HG03565 (cell line): ENCODE data around the gene EXOC3L1.

Experiments
- ATAC-seq: cut with Tn5 transposase; IDR thresholded peaks from one replicate; pipeline ENCODE4 v1.9.1; 2021; ENCODE audit warnings: mild to moderate bottlenecking, moderate library complexity; ENCODE audit not compliant: unreplicated experiment

Gene EXOC3L1

GRCh38 chr16:67150047-67150832, 39.7 kb downstream of the EXOC3L1 start:
- no peak for ATAC-seq

DNA sequence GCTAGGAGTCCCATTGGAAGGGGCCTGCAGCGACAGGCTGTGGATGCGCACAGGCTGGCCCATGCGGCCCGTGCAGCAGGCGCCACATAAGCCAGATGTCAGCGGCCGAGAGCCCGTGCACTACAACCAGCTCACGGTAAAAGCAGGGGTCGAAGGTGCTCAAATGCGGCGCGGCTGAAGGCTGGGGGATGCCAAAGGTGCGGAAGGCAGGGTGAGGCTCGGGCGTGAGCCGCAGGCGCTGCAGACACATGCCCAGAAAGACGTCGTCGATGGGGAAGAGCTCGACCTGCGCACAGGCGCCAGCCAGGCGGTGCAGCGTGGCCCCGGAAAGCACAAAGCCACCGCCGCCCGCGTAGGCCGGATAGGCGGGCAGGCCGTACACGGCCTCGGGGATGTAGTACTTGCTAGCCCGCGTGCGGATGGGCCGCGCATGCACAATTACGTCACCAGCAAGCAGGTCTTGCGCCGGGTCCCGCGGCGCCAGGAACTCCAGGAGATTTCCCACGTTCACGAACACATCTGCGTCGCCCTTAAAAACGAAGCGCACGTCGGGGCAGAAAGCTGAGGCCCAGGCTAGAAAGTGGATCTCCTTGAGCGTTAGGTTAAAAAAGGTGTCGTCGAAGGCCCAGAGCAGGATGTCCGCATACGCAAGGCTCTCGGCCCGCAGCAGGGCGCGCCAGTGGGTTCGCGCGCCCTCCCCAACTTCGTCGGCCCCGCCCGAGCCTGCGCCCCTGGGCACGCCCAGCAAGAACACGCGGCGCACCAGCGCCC, 40.5 kb downstream of the EXOC3L1 start:
- ATAC-seq: no peak

- ATAC-seq: no peak
These were observed 41.2 kb downstream of the EXOC3L1 start for GRCh38 chr16:67148656-67149275.

GRCh38 chr16:67148221-67148620, 41.7 kb downstream of the EXOC3L1 start:
- ATAC-seq: no peak

DNA sequence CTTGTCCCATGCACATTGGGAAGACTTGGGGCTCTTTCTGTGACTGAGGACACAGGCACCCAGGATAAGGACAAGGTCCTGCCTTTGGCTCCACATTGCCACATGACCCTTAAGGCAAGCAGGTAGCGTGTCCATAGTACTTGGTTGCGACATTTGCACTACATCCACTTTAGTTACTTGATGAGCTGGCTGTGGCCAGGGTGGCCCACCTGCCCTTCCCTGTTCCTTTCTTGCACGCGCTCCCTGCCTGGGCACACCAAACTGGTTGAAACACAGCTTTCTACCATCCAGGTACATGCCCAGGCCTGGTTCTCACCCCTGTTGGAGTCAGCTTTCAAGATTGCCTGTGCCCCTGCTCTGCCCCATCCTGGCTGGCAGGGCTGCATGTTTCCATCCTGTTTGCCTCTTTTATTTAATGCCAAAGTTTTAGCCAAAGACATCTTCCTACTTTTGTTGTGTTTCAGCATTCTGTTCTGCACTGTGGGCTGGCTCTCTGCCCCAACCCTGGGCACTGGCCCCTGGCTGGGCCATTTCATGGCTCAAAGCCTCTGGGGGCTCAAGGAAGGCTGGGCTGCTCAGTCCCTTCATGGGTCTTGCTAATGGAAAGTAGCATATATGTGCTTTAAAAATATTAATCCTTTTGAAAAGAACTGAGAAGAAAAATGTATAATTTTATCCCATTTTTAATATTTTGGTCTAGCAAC, 42.3 kb downstream of the EXOC3L1 start:
- no peak for ATAC-seq

GRCh38 chr16:67146523-67147357, 43.2 kb downstream of the EXOC3L1 start:
- ATAC-seq: no peak

- no peak for ATAC-seq
These were observed 44.2 kb downstream of the EXOC3L1 start for GRCh38 chr16:67145746-67146145.

DNA sequence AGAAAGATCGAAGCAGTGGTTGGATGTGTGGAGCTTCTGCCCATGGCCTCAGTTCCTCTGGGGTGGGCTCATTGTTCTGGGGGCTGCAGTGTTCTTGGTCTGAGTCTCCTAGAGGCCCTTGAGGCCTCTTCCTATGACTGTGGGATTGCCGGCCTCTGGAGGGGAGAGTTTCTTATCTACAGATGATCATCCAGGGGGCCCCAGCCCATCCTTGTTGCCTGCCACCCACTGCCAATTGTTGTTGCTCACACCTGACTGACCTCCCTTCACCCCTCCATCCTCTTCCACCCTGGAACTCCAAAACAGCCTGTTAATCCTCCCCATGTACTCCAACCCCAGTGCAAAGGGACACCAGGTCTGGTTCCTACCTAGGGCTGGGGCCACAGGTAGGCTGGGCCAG, 45.0 kb downstream of the EXOC3L1 start:
- ATAC-seq: no peak

GRCh38 chr16:67142342-67142741, 47.6 kb downstream of the EXOC3L1 start:
- ATAC-seq: no peak

GRCh38 chr16:67141391-67141790, 48.5 kb downstream of the EXOC3L1 start:
- no peak for ATAC-seq

- ATAC-seq: no peak
These were observed 52.3 kb downstream of the EXOC3L1 start for GRCh38 chr16:67137605-67138004.
